NCI-H460 (cell line): ENCODE results near the gene OBP2B. TPM values are rescaled to one million over a fixed set of nuclear protein-coding genes. Genes with fewer than 3 reads are reported as not detected.
A peak's percentile ranks its signal among the peaks of the same experiment; 100 is the strongest.
"Not testable (repeated sequence)": the region's sequence is repeated elsewhere in the genome, so short reads cannot be mapped to it uniquely, and the experiment has no call there.

Source experiments
- DNase-seq: peaks from one replicate; pipeline ENCODE4 v3.0.0-alpha.2; 2016; ENCODE audit warnings: low read depth; ENCODE audit errors: extremely low read depth
- total RNA-seq: library from RNA; depleted of rRNA; stranded (reverse); fragments of >200 nt; shearing (Covaris generic); gene quantifications from 2 replicates; pipeline ENCODE4 v1.2.3, GENCODE V29; 2014

Gene OBP2B
- total RNA-seq, 1 experiment from 2014 or later: not detected

DNA sequence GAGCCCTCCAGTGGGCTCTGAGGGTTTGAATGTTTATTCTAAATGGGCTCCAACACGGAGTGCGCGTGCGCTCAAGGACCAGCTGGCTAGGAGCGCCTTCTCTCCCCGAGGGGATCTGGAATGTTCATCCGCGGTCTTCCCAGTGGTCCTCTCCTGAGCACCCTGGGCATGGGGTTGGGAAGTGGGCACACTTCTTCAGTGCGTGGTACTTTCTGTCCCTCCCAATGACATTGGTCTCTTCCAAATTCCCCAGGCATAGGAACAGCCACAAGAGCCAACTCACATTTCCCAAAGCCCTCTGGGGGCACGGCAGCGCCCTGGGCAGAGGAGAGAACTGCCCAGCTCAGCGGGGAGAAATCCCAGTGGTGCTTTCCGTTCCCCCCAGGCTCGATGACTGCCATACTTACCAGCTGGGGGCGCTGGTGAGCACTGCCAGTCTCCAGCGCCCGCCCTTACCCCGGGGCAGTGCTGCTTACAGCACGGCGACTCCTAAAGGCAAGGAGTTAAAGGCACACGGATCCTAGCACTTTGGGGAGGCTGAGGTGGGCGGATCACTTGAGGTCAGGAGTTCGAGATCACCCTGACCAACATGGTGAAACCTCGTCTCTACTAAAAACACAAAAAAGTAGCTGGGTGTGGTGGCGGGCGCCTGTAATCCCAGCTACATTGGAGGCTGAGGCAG is 29.9 kb upstream of the OBP2B start:
- DNase-seq: peak; percentile 61

GRCh38 chr9:133238272-133238850 is 29.3 kb upstream of the OBP2B start:
- no peak for DNase-seq

GRCh38 chr9:133237035-133237731 is 28.1 kb upstream of the OBP2B start:
- DNase-seq: no peak

DNA sequence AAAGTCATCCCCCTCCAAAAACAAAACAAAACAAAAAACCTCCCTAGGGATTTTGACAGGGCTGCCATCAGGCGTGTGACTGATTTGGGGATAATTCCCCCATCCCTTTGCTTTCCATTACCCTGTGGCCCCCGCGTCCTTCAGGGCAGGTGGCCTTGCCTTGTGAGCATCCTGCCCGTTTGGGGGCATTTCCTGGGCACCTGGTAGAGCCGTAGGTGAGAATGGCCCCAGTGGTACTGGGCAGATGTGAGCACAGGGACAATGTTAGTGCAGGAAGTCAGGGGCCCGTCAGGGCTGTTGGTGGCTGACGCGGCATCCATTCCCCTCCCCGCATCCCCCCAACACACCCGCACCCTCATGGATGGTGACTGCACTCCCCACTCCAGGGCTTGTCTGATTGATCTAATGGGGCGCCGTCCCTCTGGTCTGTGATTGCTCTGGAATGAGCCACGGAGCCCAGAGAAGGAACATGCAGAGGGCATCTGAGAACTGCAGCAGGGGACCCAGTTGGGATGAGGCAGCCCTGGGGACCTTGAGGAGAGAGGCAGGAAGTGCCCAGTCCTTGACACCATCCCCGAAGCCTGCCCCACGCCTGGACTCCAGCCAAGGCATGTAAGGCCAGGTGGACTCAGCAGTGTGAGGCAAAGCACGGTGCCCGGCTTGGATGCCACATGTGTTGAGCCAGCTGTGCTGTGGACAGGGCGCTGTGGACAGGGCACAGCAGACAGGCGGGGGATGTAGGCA is 27.4 kb upstream of the OBP2B start:
- not testable (repeated sequence) for DNase-seq

GRCh38 chr9:133235549-133236222 is 26.6 kb upstream of the OBP2B start:
- no peak for DNase-seq

- no peak for DNase-seq
Measured at GRCh38 chr9:133234577-133235322, 25.7 kb upstream of the OBP2B start.

DNA sequence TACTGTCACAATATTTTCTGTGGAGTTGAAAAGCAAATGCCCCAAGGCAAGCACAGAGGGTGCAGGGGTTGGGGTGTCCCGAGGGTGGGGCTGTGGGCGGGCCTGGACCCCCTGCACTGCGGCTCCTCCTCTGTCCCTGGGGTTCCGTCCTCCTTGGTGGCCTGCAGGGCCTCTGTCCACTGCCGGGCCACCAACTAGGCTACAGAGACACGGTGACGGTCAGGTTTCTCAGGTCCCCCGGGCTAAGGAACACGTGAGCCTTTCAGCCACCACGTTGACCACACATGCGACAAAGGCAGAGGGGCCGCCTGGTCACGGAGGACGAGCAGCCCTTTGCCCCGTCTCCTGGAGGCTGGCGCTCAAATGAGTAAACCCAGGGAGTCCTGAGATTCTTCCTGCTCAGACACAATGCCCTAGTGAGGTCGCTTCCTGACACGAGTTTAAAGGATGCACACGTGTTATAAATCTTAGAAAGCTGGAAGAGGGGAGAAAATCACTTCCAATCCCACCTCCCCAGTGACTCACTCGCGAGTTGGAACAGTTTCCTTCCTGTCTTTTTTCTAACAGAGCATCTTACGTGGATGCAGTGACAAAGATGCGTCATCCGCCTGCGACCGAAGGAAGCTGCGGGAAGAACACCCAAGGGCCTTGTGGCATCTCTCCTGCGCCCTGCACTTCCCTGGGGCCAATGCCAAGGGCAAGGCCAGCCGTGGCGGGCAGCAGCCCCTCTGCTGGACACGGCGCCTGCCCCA is 24.8 kb upstream of the OBP2B start:
- DNase-seq: no peak

GRCh38 chr9:133231934-133232568 is 23.0 kb upstream of the OBP2B start:
- DNase-seq: not testable (repeated sequence)

- DNase-seq: not testable (repeated sequence)
Measured at GRCh38 chr9:133230514-133230913, 21.5 kb upstream of the OBP2B start.

- DNase-seq: no peak
Measured at GRCh38 chr9:133230093-133230492, 21.0 kb upstream of the OBP2B start.

DNA sequence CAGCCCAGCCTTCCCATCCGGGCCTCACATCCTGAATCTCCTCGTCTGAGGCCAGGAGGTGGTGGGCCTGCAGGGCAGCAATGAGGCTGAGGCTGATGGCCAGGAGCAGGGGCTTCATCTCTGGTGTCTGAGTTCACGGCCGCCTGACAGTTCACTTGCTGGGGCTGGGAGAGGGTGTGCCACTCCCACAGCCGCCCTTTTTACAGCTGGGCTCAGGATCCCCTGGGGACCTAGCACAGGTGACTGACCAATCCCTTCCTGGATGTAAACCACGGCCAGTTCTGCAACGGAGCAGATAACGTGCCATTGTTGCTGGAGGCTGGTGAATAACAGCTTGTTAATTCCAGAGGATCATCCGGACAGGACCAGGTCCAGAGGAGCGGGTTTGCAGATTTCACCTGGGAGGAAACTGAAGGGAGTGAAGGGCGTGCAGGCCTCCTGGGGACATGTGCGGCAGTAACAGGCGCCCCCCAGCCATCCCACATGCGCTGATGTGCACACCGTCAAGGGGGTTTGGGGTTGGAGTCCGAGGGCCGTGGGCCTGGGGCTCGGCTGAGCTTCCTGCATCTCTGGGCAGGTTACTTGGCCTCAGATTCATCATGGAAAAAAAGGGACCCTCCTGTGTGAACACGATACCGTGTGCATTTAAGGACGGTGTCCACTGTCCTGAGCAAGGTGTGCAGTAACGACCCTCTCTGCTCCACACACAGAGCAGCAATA is 19.6 kb upstream of the OBP2B start:
- DNase-seq: not testable (repeated sequence)

GRCh38 chr9:133227996-133228395 is 18.9 kb upstream of the OBP2B start:
- not testable (repeated sequence) for DNase-seq

- no peak for DNase-seq
Measured at GRCh38 chr9:133227242-133227860, 18.3 kb upstream of the OBP2B start.

GRCh38 chr9:133226219-133227171 is 17.4 kb upstream of the OBP2B start:
- DNase-seq: no peak

DNA sequence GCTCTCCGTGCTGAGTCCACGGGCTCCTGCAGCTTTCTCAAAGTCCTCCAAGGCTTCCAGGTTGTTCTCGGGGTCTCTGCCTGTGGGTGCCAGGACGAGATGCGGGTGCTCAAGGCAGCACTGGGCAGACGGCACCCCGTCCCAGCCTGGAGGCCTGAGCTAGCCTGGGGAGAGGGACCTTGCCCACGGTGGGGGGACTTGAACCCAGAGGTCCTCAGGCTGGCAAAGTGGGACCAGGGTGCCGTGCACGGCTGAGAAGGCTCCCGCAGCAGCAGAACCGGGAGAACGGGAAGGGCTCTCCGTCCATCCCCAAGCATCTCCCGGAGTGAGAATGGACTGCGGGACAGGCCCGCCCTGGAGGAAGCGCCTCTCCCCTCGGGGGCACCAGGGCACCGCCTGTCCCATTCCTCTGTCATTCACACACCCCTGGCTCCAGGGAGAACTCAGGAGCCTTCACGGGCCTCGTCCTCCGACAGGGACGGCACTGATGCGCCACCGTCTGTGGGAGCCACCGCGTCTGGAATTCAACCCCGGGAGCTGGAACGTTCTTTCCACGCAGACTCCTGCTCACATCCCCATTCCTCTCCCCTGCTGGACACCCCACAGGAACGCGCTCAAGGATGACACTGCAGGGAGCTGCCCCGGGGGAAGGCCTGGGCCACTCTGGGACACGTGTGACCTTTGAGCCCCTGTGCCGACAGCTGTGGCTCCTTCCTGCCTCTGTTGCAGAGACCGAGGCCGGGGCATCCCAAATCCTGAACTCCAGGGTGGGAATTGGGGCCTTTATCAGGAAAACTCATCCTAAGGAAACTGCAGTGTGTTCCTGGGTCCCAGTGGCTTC is 16.3 kb upstream of the OBP2B start:
- DNase-seq: no peak

- no peak for DNase-seq
Measured at GRCh38 chr9:133224762-133225161, 15.7 kb upstream of the OBP2B start.
